B cell (primary cell): ENCODE measurements around the gene LARGE1. TPM values are rescaled to one million over a fixed set of nuclear protein-coding genes. Genes with fewer than 3 reads are reported as not detected.

ENCODE experiments used
- ATAC-seq: fragments of 200-7000 bp; cut with Tn5 transposase; one replicate; pipeline ENCODE4 v1.10.0; 2021; ENCODE audit warnings: low read depth, mild to moderate bottlenecking, moderate number of reproducible peaks, moderate library complexity
- CTCF ChIA-PET: fragments of 350-600 bp; sonication (Branson Sonifier 250); formaldehyde crosslinking; loops from one replicate; lab custom pipeline; 2021; ENCODE audit warnings: antibody characterized with exemption, inconsistent platforms; lab: Charles Lee
- POLR2A ChIA-PET: fragments of 350-600 bp; sonication (Branson Sonifier 250); formaldehyde crosslinking; loops from one replicate; lab custom pipeline; 2021; ENCODE audit warnings: antibody characterized with exemption; lab: Charles Lee
- DNase-seq: peaks from one replicate; pipeline ENCODE4 v3.0.0; 2013
- H2AFZ ChIP-seq: 2 replicates; pipeline ENCODE4 v1.6.1; 2012; ENCODE audit warnings: mild to moderate bottlenecking, low read depth, low read length; ENCODE audit not compliant: insufficient read depth, poor library complexity, severe bottlenecking
- H3K27ac ChIP-seq, 2 donors: 1 replicate in 1 of 2; 2 replicates in 1 of 2; pipeline ENCODE4 v1.5.1; 2012 to 2013; ENCODE audit warnings: low read length in 2 of 2, mild to moderate bottlenecking in 2 of 2, moderate library complexity in 1 of 2
- H3K27me3 ChIP-seq, 4 experiments: fragments of 200-600 bp in 1 of 4; sonication (generic) in 1 of 4; replicated peaks in 1 of 4; 1 replicate in 2 of 4; 2 replicates in 2 of 4; pipeline versions ENCODE4 v1.6.1 to v1.7.0; 2013 to 2016; ENCODE audit warnings: low read length in 3 of 4, mild to moderate bottlenecking in 2 of 4, mixed read lengths in 1 of 4, moderate library complexity in 1 of 4; ENCODE audit not compliant: insufficient read depth in 4 of 4, control insufficient read depth in 3 of 4; ENCODE audit errors: control extremely low read depth in 1 of 4
- H3K36me3 ChIP-seq, 2 experiments: replicated peaks in 1 of 2; 1 replicate in 1 of 2; 2 replicates in 1 of 2; pipeline versions ENCODE4 v1.6.1 to v1.7.1; 2013; ENCODE audit warnings: low read length in 1 of 2; ENCODE audit not compliant: insufficient read depth in 2 of 2, control insufficient read depth in 1 of 2; ENCODE audit errors: control extremely low read depth in 1 of 2, extremely low read depth in 1 of 2
- H3K4me1 ChIP-seq, 2 donors: fragments of 200-600 bp in 1 of 2; sonication (generic) in 1 of 2; 1 replicate in 1 of 2; 2 replicates in 1 of 2; pipeline versions ENCODE4 v1.5.1 to v1.6.1; 2013 to 2017; ENCODE audit warnings: low read length in 2 of 2; ENCODE audit not compliant: control insufficient read depth in 2 of 2, insufficient read depth in 2 of 2
- H3K4me2 ChIP-seq: replicated peaks from 2 replicates; pipeline ENCODE3; 2012; ENCODE audit warnings: mild to moderate bottlenecking, low read depth, low read length; ENCODE audit not compliant: poor library complexity, severe bottlenecking
- H3K4me3 ChIP-seq, 5 experiments: fragments of 200-600 bp in 1 of 5; sonication (generic) in 1 of 5; 1 replicate in 3 of 5; 2 replicates in 2 of 5; pipeline versions ENCODE4 v1.5.1 to v1.7.0; 2011 to 2016; ENCODE audit warnings: low read length in 4 of 5, mild to moderate bottlenecking in 4 of 5, low read depth in 2 of 5, control low read depth in 1 of 5, moderate library complexity in 1 of 5; ENCODE audit not compliant: insufficient read depth in 1 of 5; ENCODE audit errors: control extremely low read depth in 1 of 5, extremely low read depth in 1 of 5
- H3K79me2 ChIP-seq: fragments of 200-600 bp; sonication (generic); one replicate; pipeline ENCODE4 v1.6.0; 2016; ENCODE audit warnings: low read length; ENCODE audit not compliant: control insufficient read depth, insufficient read depth
- H3K9ac ChIP-seq: fragments of 200-600 bp; sonication (generic); 2 replicates; pipeline ENCODE4 v1.6.1; 2017; ENCODE audit warnings: mild to moderate bottlenecking, low read length, moderate library complexity
- H3K9me3 ChIP-seq, 3 donors: one replicate each; pipeline versions ENCODE4 v1.6.1 to v1.7.1; 2013; ENCODE audit warnings: low read length in 2 of 3; ENCODE audit not compliant: control insufficient read depth in 2 of 3, insufficient read depth in 1 of 3; ENCODE audit errors: control extremely low read depth in 1 of 3
- H4K20me1 ChIP-seq: 2 replicates; pipeline ENCODE4 v1.6.0; 2012; ENCODE audit warnings: mild to moderate bottlenecking, low read length; ENCODE audit not compliant: insufficient read depth, control insufficient read depth, poor library complexity, severe bottlenecking
- H3K27ac Mint-ChIP-seq: one replicate; pipeline ENCODE4 v1.8.0; 2021; ENCODE audit warnings: mixed read lengths
- H3K27me3 Mint-ChIP-seq: one replicate; pipeline ENCODE4 v1.8.0; 2021; ENCODE audit warnings: mixed read lengths
- H3K4me1 Mint-ChIP-seq: one replicate; pipeline ENCODE4 v1.8.0; 2021; ENCODE audit warnings: mixed read lengths
- H3K4me3 Mint-ChIP-seq: one replicate; pipeline ENCODE4 v1.8.0; 2021; ENCODE audit warnings: mixed read lengths
- H3K9me3 Mint-ChIP-seq: one replicate; pipeline ENCODE4 v1.8.0; 2022; ENCODE audit warnings: mixed read lengths; ENCODE audit not compliant: insufficient read depth
- CTCF ChIP-seq: fragments of 200-600 bp; IDR thresholded peaks from one replicate; pipeline ENCODE4 v1.8.0; 2022; ENCODE audit warnings: antibody characterized with exemption, mild to moderate bottlenecking
- EZH2 ChIP-seq: IDR thresholded peaks from 2 replicates; pipeline ENCODE4 v1.6.1; 2012; ENCODE audit warnings: borderline replicate concordance, low read depth, mild to moderate bottlenecking, moderate library complexity, low read length; ENCODE audit not compliant: insufficient read depth, poor library complexity, severe bottlenecking
- WGBS: methylation state at CpG from one replicate; pipeline ENCODE4 v1.1.5; 2013; ENCODE audit warnings: missing lambda C conversion rate; ENCODE audit not compliant: insufficient coverage; 5-methylcytosine and 5-hydroxymethylcytosine counted together
- intact Hi-C: fragments of 100-400 bp; cut with micrococcal nuclease; formaldehyde crosslinking; loops from one replicate; pipeline ENCODE4 v1.10.0; 2022
- polyA plus RNA-seq: library from polyadenylated mRNA; depleted of rRNA; stranded (reverse); fragments of >200 nt; gene quantifications from 2 replicates; pipeline ENCODE4 v1.2.3, GENCODE V29; 2012
- total RNA-seq, 2 donors: library from RNA; stranded (reverse); fragments of 120-200 nt in 1 of 2; gene quantifications; 1 replicate in 1 of 2; 2 replicates in 1 of 2; pipeline versions ENCODE4 v1.2.3 to v1.2.4, GENCODE V29; 2013 to 2022

The LARGE1 gene
- total and polyA plus RNA-seq, 2 donors (not counting 1 experiment from before 2014, with no cell fraction given) = 20.7 to 82.0 TPM

DNA sequence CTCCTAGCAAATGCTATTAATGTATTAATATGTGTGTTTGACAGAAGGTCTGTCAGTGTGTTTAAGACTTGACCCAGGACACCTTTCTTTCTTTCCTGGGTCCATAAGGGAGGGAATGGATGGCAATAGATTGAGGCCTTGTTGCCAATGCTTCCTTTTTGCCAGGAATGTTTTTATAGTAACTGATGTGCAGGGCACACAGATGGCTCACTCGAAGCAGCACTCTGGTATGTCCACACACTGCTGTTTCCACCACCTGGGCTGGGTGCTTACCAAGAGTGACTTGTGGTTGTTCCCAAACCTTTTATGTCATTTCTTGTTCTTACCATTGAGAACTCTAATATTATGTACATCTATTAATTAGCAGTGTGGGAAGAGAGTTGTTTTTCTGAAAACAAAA lies 465.2 kb downstream of the LARGE1 start:
- no peak overlapping the region for H3K9ac ChIP-seq
- no peaks in the 10 kb centered on the region for H3K27me3 Mint-ChIP-seq
- POLR2A ChIA-PET = no interaction called here
- no CpG with 5 or more reads among the region's 1 CpG for WGBS
- no peak overlapping the region for H3K4me3 ChIP-seq
- intact Hi-C loops = no loop called here
- no peaks in the 10 kb centered on the region for H3K9me3 ChIP-seq
- no peak overlapping the region for H3K27ac Mint-ChIP-seq
- CTCF ChIA-PET = no interaction called here
- no peak for ATAC-seq
- no peak for TF ChIP-seq EZH2
- no peak for TF ChIP-seq CTCF
- no peak overlapping the region for H3K4me2 ChIP-seq
- no peak overlapping the region for H3K27ac ChIP-seq
- H3K79me2 ChIP-seq = no peaks in the 10 kb centered on the region
- no peaks in the 10 kb centered on the region for H3K4me1 ChIP-seq
- peaks cover 0 to 2% of the 10 kb centered on the region in 2 experiments for H3K36me3 ChIP-seq
- H3K9me3 Mint-ChIP-seq = no peaks in the 10 kb centered on the region
- no peak overlapping the region for H3K4me3 Mint-ChIP-seq
- H2AFZ ChIP-seq = no peak overlapping the region
- no peaks in the 10 kb centered on the region for H3K4me1 Mint-ChIP-seq
- no peaks in the 10 kb centered on the region for H3K27me3 ChIP-seq
- peaks cover 16% of the 10 kb centered on the region for H4K20me1 ChIP-seq
- no peak for DNase-seq

GRCh38 chr22:33451866-33452469 lies 468.3 kb downstream of the LARGE1 start:
- Histone ChIP-seq H3K36me3 (no peaks in the 10 kb centered on the region), H3K9me3 (no peaks in the 10 kb centered on the region), H3K79me2 (no peaks in the 10 kb centered on the region), H3K4me2 (no peak overlapping the region), H2AFZ (no peak overlapping the region), H4K20me1 (peaks cover 23% of the 10 kb centered on the region), H3K4me1 (no peaks in the 10 kb centered on the region), H3K4me3 (no peak overlapping the region), H3K27me3 (no peaks in the 10 kb centered on the region), H3K27ac (no peak overlapping the region), H3K9ac (no peak overlapping the region)
- 71% methylated on average over 2 of the region's 6 CpGs for WGBS
- no peaks in the 10 kb centered on the region for H3K9me3 Mint-ChIP-seq
- CTCF ChIA-PET = interaction anchor here (0.9 kb wide), 1 partner anchor 433 kb away, joined by 3 read pairs; no protein-coding TSS in a partner anchor
- ATAC-seq = no peak
- no peak for DNase-seq
- no peak overlapping the region for H3K27ac Mint-ChIP-seq
- H3K27me3 Mint-ChIP-seq = no peaks in the 10 kb centered on the region
- TF ChIP-seq EZH2 (no peak), CTCF (no peak)
- H3K4me1 Mint-ChIP-seq = peaks cover 9% of the 10 kb centered on the region
- POLR2A ChIA-PET = no interaction called here
- H3K4me3 Mint-ChIP-seq = no peak overlapping the region
- intact Hi-C loops = no loop called here
